RWPE2 (cell line): ENCODE measurements around the gene FGL2.
"Not testable (repeated sequence)": the region's sequence is repeated elsewhere in the genome, so short reads cannot be mapped to it uniquely, and the experiment has no call there.

Experiments used
- ATAC-seq: fragments of 200-7000 bp; cut with Tn5 transposase; 3 replicates; pipeline ENCODE4 v1.9.1; 2021; ENCODE audit warnings: low read depth
- DNase-seq: peaks from one replicate; pipeline ENCODE4 v3.0.0-alpha.2; 2020; ENCODE audit warnings: low spot score
- H3K27ac ChIP-seq: fragments of 450-650 bp; 2 replicates; pipeline ENCODE4 v1.5.1; 2017; ENCODE audit warnings: mild to moderate bottlenecking; ENCODE audit not compliant: poor library complexity, severe bottlenecking
- H3K27me3 ChIP-seq: fragments of 250-450 bp; sonication (Bioruptor Pico); 2 replicates; pipeline ENCODE4 v1.5.1; 2021; ENCODE audit warnings: mild to moderate bottlenecking, moderate library complexity; ENCODE audit not compliant: insufficient read depth, poor library complexity, severe bottlenecking
- H3K36me3 ChIP-seq: fragments of 250-450 bp; sonication (Bioruptor Pico); 2 replicates; pipeline ENCODE4 v1.5.1; 2020; ENCODE audit warnings: low read depth, mild to moderate bottlenecking, moderate library complexity
- H3K4me1 ChIP-seq: fragments of 250-450 bp; sonication (Bioruptor Pico); 2 replicates; pipeline ENCODE4 v1.5.1; 2021; ENCODE audit warnings: mild to moderate bottlenecking, moderate library complexity; ENCODE audit not compliant: insufficient read depth, poor library complexity, severe bottlenecking
- H3K4me3 ChIP-seq: fragments of 250-450 bp; sonication (Bioruptor Pico); 2 replicates; pipeline ENCODE4 v1.5.1; 2021; ENCODE audit warnings: mild to moderate bottlenecking, moderate library complexity; ENCODE audit not compliant: severe bottlenecking
- H3K9me3 ChIP-seq: fragments of 250-450 bp; sonication (Bioruptor Pico); 2 replicates; pipeline ENCODE4 v1.5.1; 2021; ENCODE audit warnings: mild to moderate bottlenecking, moderate library complexity; ENCODE audit not compliant: severe bottlenecking
- CTCF ChIP-seq: fragments of 450-650 bp; IDR thresholded peaks from one replicate; pipeline ENCODE4 v1.5.1; 2017; ENCODE audit warnings: mild to moderate bottlenecking, moderate library complexity; ENCODE audit not compliant: poor library complexity, severe bottlenecking

FGL2 gene

DNA sequence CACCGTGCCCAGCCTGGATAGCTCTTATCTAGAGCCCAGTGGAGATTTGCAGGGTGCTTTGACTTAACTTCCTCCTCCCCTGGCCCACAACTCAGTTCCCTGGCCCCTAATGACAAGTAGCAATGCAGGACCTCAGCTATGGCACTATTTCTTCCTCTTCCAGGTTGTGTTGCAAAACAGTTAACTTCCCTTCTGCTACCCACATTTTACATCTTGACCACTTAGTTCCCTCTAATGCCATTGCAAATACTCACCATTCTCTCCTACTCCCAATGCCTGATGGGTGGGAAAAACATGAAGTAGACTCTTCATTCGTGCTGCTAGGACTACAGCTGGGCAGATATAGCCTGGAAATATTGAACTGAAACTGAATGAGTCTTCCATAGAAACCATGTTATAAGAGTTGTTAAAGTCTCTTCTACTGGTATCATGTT lies 39.1 kb upstream of the FGL2 start:
- no peak for TF ChIP-seq CTCF
- no peaks in the 10 kb centered on the region for H3K36me3 ChIP-seq
- H3K9me3 ChIP-seq = no peaks in the 10 kb centered on the region
- no peak overlapping the region for H3K27ac ChIP-seq
- no peak overlapping the region for H3K4me3 ChIP-seq
- DNase-seq (no peak), ATAC-seq (no peak)
- H3K27me3 ChIP-seq = no peaks in the 10 kb centered on the region
- H3K4me1 ChIP-seq = no peaks in the 10 kb centered on the region

- Histone ChIP-seq H3K9me3 (peaks cover under 1% of the 10 kb centered on the region), H3K36me3 (no peaks in the 10 kb centered on the region), H3K4me3 (no peak overlapping the region), H3K4me1 (no peaks in the 10 kb centered on the region), H3K27ac (no peak overlapping the region), H3K27me3 (no peaks in the 10 kb centered on the region)
- TF ChIP-seq CTCF = no peak
- ATAC-seq (no peak), DNase-seq (no peak)
Measured at GRCh38 chr7:77235276-77235675, 35.7 kb upstream of the FGL2 start.

- ATAC-seq = no peak
- no peaks in the 10 kb centered on the region for H3K4me1 ChIP-seq
- no peaks in the 10 kb centered on the region for H3K36me3 ChIP-seq
- no peak for DNase-seq
- no peak for TF ChIP-seq CTCF
- no peak overlapping the region for H3K4me3 ChIP-seq
- H3K27ac ChIP-seq = no peak overlapping the region
- H3K9me3 ChIP-seq = peaks cover 4% of the 10 kb centered on the region
- H3K27me3 ChIP-seq = no peaks in the 10 kb centered on the region
Measured at GRCh38 chr7:77232467-77232866, 32.8 kb upstream of the FGL2 start.

GRCh38 chr7:77228795-77229194 lies 29.2 kb upstream of the FGL2 start:
- not testable (repeated sequence) for H3K9me3 ChIP-seq, H3K4me3 ChIP-seq, H3K27ac ChIP-seq, H3K36me3 ChIP-seq, DNase-seq, H3K27me3 ChIP-seq, ATAC-seq, H3K4me1 ChIP-seq

DNA sequence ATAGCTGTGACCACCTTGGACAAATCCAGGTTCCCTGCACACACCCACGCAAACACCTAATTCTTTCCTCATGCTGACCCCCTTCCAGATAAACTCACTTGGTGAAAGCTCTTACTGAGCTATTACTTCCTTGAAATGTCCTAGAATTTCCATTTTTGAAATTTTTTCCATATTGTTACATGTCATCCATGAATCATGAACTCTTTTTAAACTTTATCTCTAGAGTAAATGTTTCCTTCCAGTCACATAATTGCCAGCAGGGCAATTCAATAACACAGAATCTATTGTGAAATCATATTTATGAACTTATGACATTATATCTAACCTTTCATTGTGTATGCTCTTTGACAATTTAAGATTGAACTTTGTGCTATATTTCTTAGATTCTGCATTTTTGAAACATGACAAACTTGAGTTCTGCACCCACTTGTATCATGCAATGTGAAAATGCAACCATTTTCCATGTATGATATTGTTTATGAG lies 26.8 kb upstream of the FGL2 start:
- no peak overlapping the region for H3K27ac ChIP-seq
- no peaks in the 10 kb centered on the region for H3K4me1 ChIP-seq
- H3K27me3 ChIP-seq = no peaks in the 10 kb centered on the region
- no peaks in the 10 kb centered on the region for H3K36me3 ChIP-seq
- no peak for DNase-seq
- no peak overlapping the region for H3K4me3 ChIP-seq
- TF ChIP-seq CTCF = no peak
- H3K9me3 ChIP-seq = peaks cover 4% of the 10 kb centered on the region
- ATAC-seq = no peak
